HG03095 (cell line): ENCODE measurements around the gene LINS1.

Source experiments
- ATAC-seq: cut with Tn5 transposase; IDR thresholded peaks from one replicate; pipeline ENCODE4 v1.9.1; 2021; ENCODE audit warnings: moderate library complexity; ENCODE audit not compliant: unreplicated experiment

The LINS1 gene

GRCh38 chr15:100558771-100559254, 43.2 kb downstream of the LINS1 start:
- no peak for ATAC-seq

- no peak for ATAC-seq
Measured at GRCh38 chr15:100553468-100553867, 48.5 kb downstream of the LINS1 start.

- ATAC-seq = no peak
Measured at GRCh38 chr15:100547961-100548360, 54.0 kb downstream of the LINS1 start.

- ATAC-seq = no peak
Measured at GRCh38 chr15:100544946-100545345, 57.0 kb downstream of the LINS1 start.

- no peak for ATAC-seq
Measured at GRCh38 chr15:100544338-100544841, 57.6 kb downstream of the LINS1 start.

- ATAC-seq = no peak
Measured at GRCh38 chr15:100542290-100542689, 59.7 kb downstream of the LINS1 start.

- peak; percentile 49 for ATAC-seq
Measured at GRCh38 chr15:100537331-100537730, 64.7 kb downstream of the LINS1 start.

- ATAC-seq = no peak
Measured at GRCh38 chr15:100536733-100537132, 65.3 kb downstream of the LINS1 start.

GRCh38 chr15:100533886-100534285, 68.1 kb downstream of the LINS1 start:
- no peak for ATAC-seq

- ATAC-seq = no peak
Measured at GRCh38 chr15:100531823-100532327, 70.1 kb downstream of the LINS1 start.

GRCh38 chr15:100531204-100531603, 70.8 kb downstream of the LINS1 start:
- ATAC-seq = no peak

GRCh38 chr15:100529556-100529955, 72.4 kb downstream of the LINS1 start:
- ATAC-seq = no peak

GRCh38 chr15:100528833-100529428, 73.1 kb downstream of the LINS1 start, which contains the start of gene CERS3:
Gene CERS3, minus strand, starts transcription at chr15:100528950. Its CDS starts 27,101 bp downstream, at chr15:100501849.
- no peak for ATAC-seq

- ATAC-seq = no peak
Measured at GRCh38 chr15:100526027-100526481, 75.9 kb downstream of the LINS1 start.

GRCh38 chr15:100525436-100525835, 76.5 kb downstream of the LINS1 start:
- ATAC-seq = no peak

- no peak for ATAC-seq
Measured at GRCh38 chr15:100524326-100524725, 77.7 kb downstream of the LINS1 start.

GRCh38 chr15:100521907-100522306, 80.1 kb downstream of the LINS1 start:
- no peak for ATAC-seq

GRCh38 chr15:100520132-100520921, 81.7 kb downstream of the LINS1 start:
- ATAC-seq = no peak

GRCh38 chr15:100517846-100518245, 84.1 kb downstream of the LINS1 start:
- ATAC-seq = no peak
